HepG2 (cell line): Measurements from ENCODE around the gene CNTN2. TPM values are rescaled to one million over a fixed set of nuclear protein-coding genes. Genes with fewer than 3 reads are reported as not detected.

Source experiments
- ATAC-seq: fragments of 200-7000 bp; cut with Tn5 transposase; 3 replicates; pipeline ENCODE4 v1.9.1; 2020; ENCODE audit warnings: mild to moderate bottlenecking, moderate library complexity
- BruUV-seq: library from RNA; stranded (reverse); fragments of 400-500 nt; replicated peaks from 2 replicates; lab custom pipeline; 2021; lab: Mats Ljungman, UMichigan
- CTCF ChIA-PET: fragments of 300-600 bp; formaldehyde crosslinking; extraction: SDS; loops from one replicate; lab custom pipeline; 2021; ENCODE audit warnings: low total read pairs, inconsistent platforms, low intra/inter-chr PET ratio; lab: Yijun Ruan, JAX
- POLR2A ChIA-PET: fragments of 350-600 bp; sonication (Branson Sonifier 250); formaldehyde crosslinking; loops from one replicate; lab custom pipeline; 2020; ENCODE audit warnings: antibody characterized with exemption, inconsistent platforms; lab: Yijun Ruan, JAX
- DNase-seq: peaks from one replicate; pipeline ENCODE4 v3.0.0-alpha.2; 2015; ENCODE audit warnings: low spot score
- FAIRE-seq: peaks from 3 replicates; lab custom pipeline; 2011; peaks lifted over from hg19 to GRCh38; lab: Jason Lieb, UNC
- H2AFZ ChIP-seq: one replicate; pipeline ENCODE4 v1.6.1; 2011; ENCODE audit warnings: low read length, inconsistent platforms
- H3K27ac ChIP-seq: fragments of 300-600 bp; 3 replicates; pipeline ENCODE4 v1.8.0; 2011; ENCODE audit warnings: mixed run types, mild to moderate bottlenecking, mixed read lengths, low read length, inconsistent platforms; ENCODE audit not compliant: insufficient read depth; ENCODE audit errors: extremely low read length
- H3K27me3 ChIP-seq, 2 experiments: fragments of 200-600 bp in 1 of 2; 2 replicates in 1 of 2; 3 replicates in 1 of 2; pipeline versions ENCODE4 v1.6.0 to v1.8.0; 2011; ENCODE audit warnings: low read length in 2 of 2, mild to moderate bottlenecking in 2 of 2, moderate library complexity in 2 of 2, inconsistent platforms in 1 of 2; ENCODE audit not compliant: insufficient read depth in 2 of 2, control insufficient read depth in 1 of 2
- H3K36me3 ChIP-seq, 2 experiments: fragments of 200-600 bp in 1 of 2; replicated peaks in 1 of 2; 2 replicates in 1 of 2; 3 replicates in 1 of 2; pipeline versions ENCODE4 v1.5.1 to v1.8.0; 2011; ENCODE audit warnings: low read length in 2 of 2, inconsistent platforms in 1 of 2; ENCODE audit not compliant: insufficient read depth in 2 of 2, control insufficient read depth in 1 of 2
- H3K4me1 ChIP-seq: 2 replicates; pipeline ENCODE4 v1.5.1; 2012; ENCODE audit warnings: low read length, inconsistent platforms; ENCODE audit not compliant: insufficient read depth
- H3K4me2 ChIP-seq: 2 replicates; pipeline ENCODE4 v1.6.0; 2011; ENCODE audit warnings: low read depth, low read length, inconsistent platforms
- H3K4me3 ChIP-seq, 3 experiments: fragments of 200-600 bp in 1 of 3; sonication (generic), shearing (Covaris generic) in 1 of 3; replicated peaks in 1 of 3; 2 replicates each; pipeline ENCODE4 v1.5.1; 2011 to 2016; ENCODE audit warnings: low read length in 3 of 3, inconsistent platforms in 2 of 3, low read depth in 2 of 3, mild to moderate bottlenecking in 2 of 3, control low read depth in 1 of 3, mixed read lengths in 1 of 3; ENCODE audit not compliant: insufficient read depth in 1 of 3
- H3K79me2 ChIP-seq: one replicate; pipeline ENCODE4 v1.6.1; 2011; ENCODE audit warnings: low read length, inconsistent platforms; ENCODE audit not compliant: insufficient read depth
- H3K9ac ChIP-seq: 2 replicates; pipeline ENCODE4 v1.6.0; 2011; ENCODE audit warnings: mild to moderate bottlenecking, low read depth, low read length, inconsistent platforms; ENCODE audit not compliant: insufficient read depth
- H3K9me3 ChIP-seq: 2 replicates; pipeline ENCODE4 v1.5.1; 2012; ENCODE audit warnings: mild to moderate bottlenecking, low read length
- H4K20me1 ChIP-seq: 2 replicates; pipeline ENCODE4 v1.6.0; 2011; ENCODE audit warnings: inconsistent platforms, mild to moderate bottlenecking, low read length, moderate library complexity; ENCODE audit not compliant: insufficient read depth
- HNF4A ChIP-seq: sonication (generic); formaldehyde crosslinking; IDR thresholded peaks from 2 replicates; pipeline ENCODE4 v1.4.0; 2020; ENCODE audit warnings: missing genetic modification reagents
- KLF15 ChIP-seq: sonication (generic); formaldehyde crosslinking; IDR thresholded peaks from 2 replicates; pipeline ENCODE4 v1.8.1; 2023; ENCODE audit warnings: borderline replicate concordance, mild to moderate bottlenecking, inconsistent platforms, missing genetic modification reagents, mixed read lengths
- MTF2 ChIP-seq: sonication (generic); formaldehyde crosslinking; IDR thresholded peaks from 2 replicates; pipeline ENCODE4 v1.5.0; 2020; ENCODE audit warnings: missing genetic modification reagents, borderline replicate concordance
- MYNN ChIP-seq: sonication (generic); formaldehyde crosslinking; IDR thresholded peaks from 2 replicates; pipeline ENCODE4 v1.4.0; 2020; ENCODE audit warnings: mild to moderate bottlenecking, low read depth, missing genetic modification reagents
- NFIC ChIP-seq: IDR thresholded peaks from 2 replicates; pipeline ENCODE4 v1.6.1; 2012; ENCODE audit warnings: mild to moderate bottlenecking, low read length, inconsistent platforms
- PHB2 ChIP-seq: fragments of 450-650 bp; IDR thresholded peaks from 2 replicates; pipeline ENCODE4 v1.6.1; 2018; ENCODE audit not compliant: partially characterized antibody
- TBX3 ChIP-seq: fragments of 450-650 bp; IDR thresholded peaks from 2 replicates; pipeline ENCODE4 v1.6.1; 2017; ENCODE audit warnings: antibody characterized with exemption, mild to moderate bottlenecking, inconsistent platforms, borderline replicate concordance
- ZBTB20 ChIP-seq: sonication (generic); formaldehyde crosslinking; IDR thresholded peaks from 2 replicates; pipeline ENCODE4 v1.8.1; 2023; ENCODE audit warnings: missing genetic modification reagents, low read depth, mild to moderate bottlenecking, borderline replicate concordance
- ZIK1 ChIP-seq: sonication (generic); formaldehyde crosslinking; IDR thresholded peaks from 2 replicates; pipeline ENCODE4 v1.5.0; 2020; ENCODE audit warnings: mild to moderate bottlenecking, low read depth, missing genetic modification reagents, borderline replicate concordance
- ZNF263 ChIP-seq: sonication (generic); formaldehyde crosslinking; IDR thresholded peaks from 2 replicates; pipeline ENCODE4 v1.4.0; 2020; ENCODE audit warnings: missing genetic modification reagents
- ZNF501 ChIP-seq: sonication (generic); formaldehyde crosslinking; IDR thresholded peaks from 2 replicates; pipeline ENCODE4 v1.5.1; 2020; ENCODE audit warnings: mild to moderate bottlenecking, moderate library complexity, missing genetic modification reagents
- ZNF557 ChIP-seq: sonication (generic); formaldehyde crosslinking; IDR thresholded peaks from 2 replicates; pipeline ENCODE4 v1.4.0; 2020; ENCODE audit warnings: missing genetic modification reagents
- ZNF790 ChIP-seq: sonication (generic); formaldehyde crosslinking; IDR thresholded peaks from 2 replicates; pipeline ENCODE4 v1.8.0; 2022; ENCODE audit warnings: missing genetic modification reagents, mild to moderate bottlenecking, borderline replicate concordance
- whole genome bisulfite sequencing: methylation state at CpG from one replicate; pipeline ENCODE4 v1.1.6; 2017; ENCODE audit warnings: low lambda C conversion rate; 5-methylcytosine and 5-hydroxymethylcytosine counted together
- in situ Hi-C: cut with HindIII; loops from 2 replicates; pipeline ENCODE4 v1.10.0; 2017; ENCODE audit warnings: low pct_unique_long_range_greater_than_20kb; ENCODE audit not compliant: extremely low pct_ligation_motif_present
- intact Hi-C: fragments of 100-400 bp; cut with micrococcal nuclease; formaldehyde crosslinking; loops from one replicate; pipeline ENCODE4 v1.10.0; 2022; ENCODE audit not compliant: unreplicated experiment
- polyA plus RNA-seq, 8 experiments: library from polyadenylated mRNA; depleted of rRNA in 3 of 8; stranded (reverse) in 7 of 8; unstranded in 1 of 8; fragments of >200 nt; fragmentation: Illumina TruSeq in 4 of 8; extraction: Trizol in 4 of 8; gene quantifications; 2 replicates each; pipeline versions ENCODE4 v1.2.1 to v1.2.3, GENCODE V29; 2011 to 2016; ENCODE audit warnings: low read depth in 4 of 8, missing spikeins in 1 of 8, mixed read lengths in 1 of 8; ENCODE audit not compliant: insufficient read depth in 1 of 8
- total RNA-seq, 5 experiments: library from RNA; depleted of rRNA; stranded (reverse); fragments of >200 nt; fragmentation: Illumina TruSeq; extraction: Trizol; gene quantifications; 2 replicates each; pipeline ENCODE4 v1.2.3, GENCODE V29; 2016; ENCODE audit warnings: low read depth in 1 of 5
- TF ChIP-seq, protein P1 (sequence below): sonication (generic); formaldehyde crosslinking; IDR thresholded peaks from 2 replicates; pipeline ENCODE4 v1.5.0; 2020; ENCODE audit warnings: missing genetic modification reagents, mild to moderate bottlenecking, borderline replicate concordance
- TF ChIP-seq, protein P2 (sequence below): sonication (generic); formaldehyde crosslinking; IDR thresholded peaks from 2 replicates; pipeline ENCODE4 v1.4.0; 2020; ENCODE audit warnings: mild to moderate bottlenecking, missing genetic modification reagents
- TF ChIP-seq, protein P3 (sequence below): sonication (generic); formaldehyde crosslinking; IDR thresholded peaks from 2 replicates; pipeline ENCODE4 v1.4.0; 2020; ENCODE audit warnings: mild to moderate bottlenecking, missing genetic modification reagents
- TF ChIP-seq, protein P4 (sequence below): sonication (generic); formaldehyde crosslinking; IDR thresholded peaks from 2 replicates; pipeline ENCODE4 v1.4.0; 2020; ENCODE audit warnings: missing genetic modification reagents; ENCODE audit errors: not compliant biosample characterization
- TF ChIP-seq, protein P5 (sequence below): sonication (generic); formaldehyde crosslinking; IDR thresholded peaks from 2 replicates; pipeline ENCODE4 v1.4.0; 2020; ENCODE audit warnings: missing genetic modification reagents

CNTN2 gene
- total and polyA plus RNA-seq, 2 of the 13 experiments (the other 11 are each of a cell fraction or from before 2014, with no cell fraction given), result not detected

DNA sequence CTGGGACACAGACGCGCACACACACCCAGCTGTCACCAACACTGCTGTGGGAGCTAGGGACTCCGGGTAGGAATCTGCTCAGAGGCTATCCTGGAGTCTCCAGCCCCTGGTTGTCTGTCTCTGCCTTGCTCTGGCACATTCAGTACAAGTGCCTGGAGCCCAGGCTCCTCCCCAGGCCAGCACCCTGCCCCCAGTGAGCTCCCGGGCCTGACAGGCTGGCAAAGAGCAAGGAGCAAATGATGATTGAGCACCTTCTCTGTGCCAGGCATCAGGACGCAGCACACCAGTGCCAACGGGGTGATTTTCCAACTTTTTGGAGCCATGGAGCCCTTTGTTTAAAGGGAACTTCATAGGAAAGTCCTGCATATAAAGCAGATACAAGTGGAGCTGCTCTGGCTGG, 6.5 kb downstream of the CNTN2 start:
- intact Hi-C loops, result no loop called here
- H3K4me3 ChIP-seq, result no peak overlapping the region
- no TSS peak for BruUV-seq
- H3K79me2 ChIP-seq, result no peaks in the 10 kb centered on the region
- TF ChIP-seq MTF2 (CRISPR knock-in tag) (no peak), PHB2 (no peak), KLF15 (CRISPR knock-in tag) (no peak), MYNN (CRISPR knock-in tag) (no peak), ZIK1 (CRISPR knock-in tag) (no peak), ZNF557 (no peak), NFIC (no peak), ZNF501 (CRISPR knock-in tag) (no peak), TBX3 (no peak), ZNF790 (CRISPR knock-in tag) (no peak), ZBTB20 (CRISPR knock-in tag) (no peak), HNF4A (CRISPR knock-in tag) (no peak), ZNF263 (CRISPR knock-in tag) (no peak)
- TF ChIP-seq, protein P1, sequence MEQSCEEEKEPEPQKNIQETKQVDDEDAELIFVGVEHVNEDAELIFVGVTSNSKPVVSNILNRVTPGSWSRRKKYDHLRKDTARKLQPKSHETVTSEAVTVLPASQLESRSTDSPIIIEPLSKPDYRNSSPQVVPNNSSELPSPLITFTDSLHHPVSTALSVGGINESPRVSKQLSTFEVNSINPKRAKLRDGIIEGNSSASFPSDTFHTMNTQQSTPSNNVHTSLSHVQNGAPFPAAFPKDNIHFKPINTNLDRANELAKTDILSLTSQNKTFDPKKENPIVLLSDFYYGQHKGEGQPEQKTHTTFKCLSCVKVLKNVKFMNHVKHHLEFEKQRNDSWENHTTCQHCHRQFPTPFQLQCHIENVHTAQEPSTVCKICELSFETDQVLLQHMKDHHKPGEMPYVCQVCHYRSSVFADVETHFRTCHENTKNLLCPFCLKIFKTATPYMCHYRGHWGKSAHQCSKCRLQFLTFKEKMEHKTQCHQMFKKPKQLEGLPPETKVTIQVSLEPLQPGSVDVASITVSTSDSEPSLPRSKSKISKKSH (CRISPR knock-in tag), result no peak
- TF ChIP-seq, protein P2, sequence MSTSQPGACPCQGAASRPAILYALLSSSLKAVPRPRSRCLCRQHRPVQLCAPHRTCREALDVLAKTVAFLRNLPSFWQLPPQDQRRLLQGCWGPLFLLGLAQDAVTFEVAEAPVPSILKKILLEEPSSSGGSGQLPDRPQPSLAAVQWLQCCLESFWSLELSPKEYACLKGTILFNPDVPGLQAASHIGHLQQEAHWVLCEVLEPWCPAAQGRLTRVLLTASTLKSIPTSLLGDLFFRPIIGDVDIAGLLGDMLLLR (CRISPR knock-in tag), result no peak
- TF ChIP-seq, protein P3, sequence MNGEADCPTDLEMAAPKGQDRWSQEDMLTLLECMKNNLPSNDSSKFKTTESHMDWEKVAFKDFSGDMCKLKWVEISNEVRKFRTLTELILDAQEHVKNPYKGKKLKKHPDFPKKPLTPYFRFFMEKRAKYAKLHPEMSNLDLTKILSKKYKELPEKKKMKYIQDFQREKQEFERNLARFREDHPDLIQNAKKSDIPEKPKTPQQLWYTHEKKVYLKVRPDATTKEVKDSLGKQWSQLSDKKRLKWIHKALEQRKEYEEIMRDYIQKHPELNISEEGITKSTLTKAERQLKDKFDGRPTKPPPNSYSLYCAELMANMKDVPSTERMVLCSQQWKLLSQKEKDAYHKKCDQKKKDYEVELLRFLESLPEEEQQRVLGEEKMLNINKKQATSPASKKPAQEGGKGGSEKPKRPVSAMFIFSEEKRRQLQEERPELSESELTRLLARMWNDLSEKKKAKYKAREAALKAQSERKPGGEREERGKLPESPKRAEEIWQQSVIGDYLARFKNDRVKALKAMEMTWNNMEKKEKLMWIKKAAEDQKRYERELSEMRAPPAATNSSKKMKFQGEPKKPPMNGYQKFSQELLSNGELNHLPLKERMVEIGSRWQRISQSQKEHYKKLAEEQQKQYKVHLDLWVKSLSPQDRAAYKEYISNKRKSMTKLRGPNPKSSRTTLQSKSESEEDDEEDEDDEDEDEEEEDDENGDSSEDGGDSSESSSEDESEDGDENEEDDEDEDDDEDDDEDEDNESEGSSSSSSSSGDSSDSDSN, result no peak
- TF ChIP-seq, protein P4, sequence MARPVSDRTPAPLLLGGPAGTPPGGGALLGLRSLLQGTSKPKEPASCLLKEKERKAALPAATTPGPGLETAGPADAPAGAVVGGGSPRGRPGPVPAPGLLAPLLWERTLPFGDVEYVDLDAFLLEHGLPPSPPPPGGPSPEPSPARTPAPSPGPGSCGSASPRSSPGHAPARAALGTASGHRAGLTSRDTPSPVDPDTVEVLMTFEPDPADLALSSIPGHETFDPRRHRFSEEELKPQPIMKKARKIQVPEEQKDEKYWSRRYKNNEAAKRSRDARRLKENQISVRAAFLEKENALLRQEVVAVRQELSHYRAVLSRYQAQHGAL (CRISPR knock-in tag), result no peak
- TF ChIP-seq, protein P5, sequence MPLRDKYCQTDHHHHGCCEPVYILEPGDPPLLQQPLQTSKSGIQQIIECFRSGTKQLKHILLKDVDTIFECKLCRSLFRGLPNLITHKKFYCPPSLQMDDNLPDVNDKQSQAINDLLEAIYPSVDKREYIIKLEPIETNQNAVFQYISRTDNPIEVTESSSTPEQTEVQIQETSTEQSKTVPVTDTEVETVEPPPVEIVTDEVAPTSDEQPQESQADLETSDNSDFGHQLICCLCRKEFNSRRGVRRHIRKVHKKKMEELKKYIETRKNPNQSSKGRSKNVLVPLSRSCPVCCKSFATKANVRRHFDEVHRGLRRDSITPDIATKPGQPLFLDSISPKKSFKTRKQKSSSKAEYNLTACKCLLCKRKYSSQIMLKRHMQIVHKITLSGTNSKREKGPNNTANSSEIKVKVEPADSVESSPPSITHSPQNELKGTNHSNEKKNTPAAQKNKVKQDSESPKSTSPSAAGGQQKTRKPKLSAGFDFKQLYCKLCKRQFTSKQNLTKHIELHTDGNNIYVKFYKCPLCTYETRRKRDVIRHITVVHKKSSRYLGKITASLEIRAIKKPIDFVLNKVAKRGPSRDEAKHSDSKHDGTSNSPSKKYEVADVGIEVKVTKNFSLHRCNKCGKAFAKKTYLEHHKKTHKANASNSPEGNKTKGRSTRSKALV (CRISPR knock-in tag), result no peak
- TF ChIP-seq, all 625 proteins: peak for 0
- in situ Hi-C loops, result no loop called here
- Histone ChIP-seq H3K27ac (no peak overlapping the region), H2AFZ (no peak overlapping the region), H3K9ac (no peak overlapping the region), H3K4me2 (no peak overlapping the region), H4K20me1 (no peaks in the 10 kb centered on the region), H3K27me3 (peaks cover 2 to 35% of the 10 kb centered on the region in 2 experiments; a peak in 4 of 5 replicates), H3K9me3 (no peaks in the 10 kb centered on the region), H3K36me3 (no peaks in the 10 kb centered on the region), H3K4me1 (no peaks in the 10 kb centered on the region)
- POLR2A ChIA-PET, result no interaction called here
- DNase-seq (no peak), ATAC-seq (no peak), FAIRE-seq (no peak)
- CTCF ChIA-PET, result no interaction called here
- WGBS, result 0% methylated on average over 2 of the region's 6 CpGs
